NCI-H2196 treated with DMSO at 0.1 percent for 48 hours (cell line): Measurements from ENCODE around the gene KCNRG.
"Not testable (repeated sequence)": the region's sequence is repeated elsewhere in the genome, so short reads cannot be mapped to it uniquely, and the experiment has no call there.

Experiments
- DNase-seq: peaks from one replicate; lab custom pipeline; 2025; ENCODE audit not compliant: unreplicated experiment; lab: John Stamatoyannopoulos, UW

KCNRG gene, protein sequence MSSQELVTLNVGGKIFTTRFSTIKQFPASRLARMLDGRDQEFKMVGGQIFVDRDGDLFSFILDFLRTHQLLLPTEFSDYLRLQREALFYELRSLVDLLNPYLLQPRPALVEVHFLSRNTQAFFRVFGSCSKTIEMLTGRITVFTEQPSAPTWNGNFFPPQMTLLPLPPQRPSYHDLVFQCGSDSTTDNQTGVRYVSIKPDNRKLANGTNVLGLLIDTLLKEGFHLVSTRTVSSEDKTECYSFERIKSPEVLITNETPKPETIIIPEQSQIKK

DNA sequence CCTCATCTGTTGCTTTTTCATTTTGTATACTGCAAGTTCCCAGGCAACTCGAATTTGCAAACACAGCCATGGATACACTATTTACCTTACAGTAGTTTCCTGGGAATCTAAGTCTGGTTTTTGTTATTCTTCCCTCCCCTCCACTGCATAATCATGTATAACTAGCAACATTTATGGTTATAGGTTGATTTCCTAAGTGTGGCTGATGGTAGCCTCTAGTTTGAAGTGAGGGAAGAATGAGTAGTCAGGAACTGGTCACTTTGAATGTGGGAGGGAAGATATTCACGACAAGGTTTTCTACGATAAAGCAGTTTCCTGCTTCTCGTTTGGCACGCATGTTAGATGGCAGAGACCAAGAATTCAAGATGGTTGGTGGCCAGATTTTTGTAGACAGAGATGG lies at the start of gene KCNRG:
Gene KCNRG, plus strand, starts transcription at position 187 of the 400 bp plus-strand sequence. Its CDS starts 50 bp downstream, at position 237.
- no peak for DNase-seq

DNA sequence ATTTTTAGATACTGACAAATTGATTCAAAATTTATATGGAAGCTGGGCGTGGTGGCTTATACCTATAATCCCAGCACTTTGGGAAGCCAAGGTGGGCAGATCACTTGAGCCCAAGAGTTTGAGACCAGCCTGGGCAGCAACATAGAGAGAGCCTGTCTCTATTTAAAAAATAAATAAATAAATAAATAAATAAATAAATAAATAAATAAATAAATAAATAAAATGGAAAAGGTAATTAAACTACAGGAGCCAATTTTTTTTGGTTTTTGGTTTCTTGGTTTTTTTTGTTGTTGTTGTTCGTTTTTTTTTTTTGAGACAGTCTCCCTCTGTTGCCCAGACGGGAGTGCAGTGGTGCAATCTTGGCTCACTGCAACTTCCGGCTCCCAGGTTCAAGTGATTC lies 47.8 kb upstream of the KCNRG start:
- no peak for DNase-seq

DNA sequence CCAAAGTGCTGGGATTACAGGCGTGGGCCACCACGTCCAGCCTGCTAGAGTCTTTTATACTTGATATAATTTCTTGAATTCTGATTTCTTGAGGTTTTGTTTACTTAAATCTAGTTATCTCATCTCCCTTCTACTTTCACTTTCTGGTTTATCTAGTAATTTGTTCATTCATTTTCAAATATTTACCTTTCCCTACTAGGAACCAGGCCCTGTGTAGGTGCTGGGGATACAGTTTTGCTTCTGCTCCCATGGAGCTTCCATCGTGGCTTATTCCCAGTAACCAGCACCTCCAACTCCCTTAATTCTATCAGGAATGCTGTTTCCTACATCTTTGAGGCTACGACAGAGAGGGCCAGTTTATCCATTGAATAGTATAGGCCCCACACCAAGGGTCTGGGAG lies 42.5 kb upstream of the KCNRG start:
- DNase-seq: no peak

DNA sequence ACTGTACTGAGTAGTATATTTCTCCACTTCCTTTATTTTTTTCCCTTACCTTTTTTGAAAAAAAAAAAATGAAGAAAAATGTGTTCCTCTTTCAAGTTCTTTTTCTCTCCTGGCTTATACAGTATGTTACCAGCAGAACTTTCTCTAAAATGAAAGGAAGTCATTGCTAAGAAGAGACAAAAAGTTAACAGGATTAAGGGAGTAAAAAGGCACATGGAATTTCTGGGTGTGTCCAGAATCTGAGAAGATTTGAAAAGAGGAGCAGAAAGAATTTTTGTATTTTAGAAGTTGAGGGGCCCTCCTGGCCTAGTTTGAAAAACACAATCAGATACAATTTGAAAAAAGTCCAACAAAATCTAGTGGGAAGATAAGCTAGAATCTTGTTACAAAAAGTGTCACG lies 39.4 kb upstream of the KCNRG start:
- no peak for DNase-seq

DNA sequence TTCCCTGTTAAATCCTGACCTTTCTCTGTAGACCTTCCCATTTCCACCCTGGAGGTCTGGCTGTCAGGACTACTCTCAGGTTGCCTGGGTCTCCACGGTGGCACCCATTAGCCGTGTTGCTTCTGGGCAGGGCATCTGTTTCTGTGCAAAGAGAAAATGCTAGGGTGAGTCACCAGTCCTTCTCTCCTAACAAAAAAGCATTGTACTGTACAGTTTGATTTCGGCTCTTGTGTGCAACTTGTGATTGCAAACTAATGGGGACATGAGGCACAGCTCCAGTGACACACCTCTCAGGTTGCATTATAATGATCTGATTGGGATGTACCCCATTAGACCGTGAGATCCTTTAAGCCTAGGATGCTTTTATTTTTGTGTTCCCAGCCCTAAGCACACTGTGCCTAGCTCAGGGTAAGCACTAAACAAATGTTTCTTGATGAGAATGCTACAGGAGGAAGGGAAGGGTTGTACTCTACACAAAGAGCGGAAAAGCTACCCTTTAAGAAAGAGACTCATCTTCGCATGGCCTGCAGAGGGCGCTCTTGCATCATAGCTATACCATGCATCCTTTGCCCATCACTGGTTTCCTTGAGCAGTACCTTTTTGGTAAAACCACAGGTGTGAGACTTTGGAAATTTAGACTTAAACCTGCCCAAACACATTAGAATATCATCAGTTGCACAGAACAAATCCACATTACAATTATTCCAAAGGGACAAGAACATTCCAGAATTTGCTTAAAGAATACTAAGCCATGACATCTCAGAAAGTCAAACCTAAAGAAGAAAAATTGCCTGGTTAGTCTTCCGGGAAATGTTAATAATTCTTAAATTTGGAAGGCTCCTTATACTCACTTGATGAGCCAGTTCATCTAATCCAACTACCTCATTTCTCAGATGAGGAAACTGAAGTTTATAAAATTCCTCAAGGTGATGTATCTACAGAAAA lies 38.7 kb upstream of the KCNRG start:
- DNase-seq: no peak

DNA sequence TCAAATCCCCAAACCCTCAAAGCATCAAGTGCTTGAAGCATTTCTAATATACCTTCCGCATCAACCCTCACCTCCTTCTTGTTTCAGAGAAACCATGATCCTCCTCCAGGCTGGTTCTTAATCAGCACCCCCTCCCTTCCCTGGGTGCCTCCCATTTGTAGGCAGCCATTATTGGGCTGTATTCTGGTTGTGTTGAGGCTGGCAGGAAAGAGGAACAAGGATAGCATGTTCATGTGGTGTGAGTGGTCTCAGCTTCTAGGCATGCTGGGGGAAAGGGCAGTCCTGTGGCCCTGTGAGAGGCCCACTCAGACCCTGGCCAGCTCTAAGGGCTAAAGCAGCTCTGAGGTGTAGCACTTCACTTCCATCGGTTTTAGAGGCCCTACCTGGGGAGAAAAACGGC lies 37.3 kb upstream of the KCNRG start:
- DNase-seq: no peak

DNA sequence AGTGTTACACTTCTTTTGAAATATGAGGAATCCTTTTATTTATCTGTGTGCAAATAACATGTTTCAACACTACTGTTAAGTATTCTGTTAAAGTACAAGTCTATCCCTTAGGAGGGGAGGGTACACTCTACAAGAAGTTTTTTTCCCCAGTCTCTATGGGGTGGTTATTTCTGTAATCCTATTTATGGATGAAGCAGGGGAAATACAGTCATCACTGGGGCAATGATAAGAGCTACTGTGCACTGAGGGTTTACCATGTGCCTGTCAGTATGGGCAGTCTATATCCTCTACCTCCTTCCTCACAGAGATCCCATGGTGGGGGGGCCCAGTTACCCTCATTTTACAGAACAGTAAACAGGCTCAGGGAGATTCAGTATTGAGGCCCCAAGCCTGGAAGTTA lies 35.0 kb upstream of the KCNRG start:
- DNase-seq: no peak

DNA sequence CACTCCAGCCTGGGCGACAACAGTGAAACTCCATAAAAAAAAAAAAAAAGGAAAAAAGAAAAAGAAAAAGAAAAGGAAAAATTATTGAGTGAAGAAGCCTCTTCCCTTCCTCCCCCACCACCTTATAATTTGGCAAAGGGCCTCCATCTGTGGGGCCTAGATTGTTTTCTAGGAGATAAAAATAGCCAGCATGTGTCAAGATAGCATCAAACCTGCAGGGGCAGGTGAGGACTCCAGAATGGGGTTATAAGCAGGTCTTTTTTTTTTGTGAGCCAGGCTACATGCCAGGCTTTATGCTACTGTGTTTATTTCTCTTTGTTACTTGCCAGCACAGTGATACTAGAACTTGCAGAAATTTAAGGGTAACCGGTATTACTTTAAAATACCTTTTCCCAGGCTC lies 30.1 kb upstream of the KCNRG start:
- DNase-seq: no peak

DNA sequence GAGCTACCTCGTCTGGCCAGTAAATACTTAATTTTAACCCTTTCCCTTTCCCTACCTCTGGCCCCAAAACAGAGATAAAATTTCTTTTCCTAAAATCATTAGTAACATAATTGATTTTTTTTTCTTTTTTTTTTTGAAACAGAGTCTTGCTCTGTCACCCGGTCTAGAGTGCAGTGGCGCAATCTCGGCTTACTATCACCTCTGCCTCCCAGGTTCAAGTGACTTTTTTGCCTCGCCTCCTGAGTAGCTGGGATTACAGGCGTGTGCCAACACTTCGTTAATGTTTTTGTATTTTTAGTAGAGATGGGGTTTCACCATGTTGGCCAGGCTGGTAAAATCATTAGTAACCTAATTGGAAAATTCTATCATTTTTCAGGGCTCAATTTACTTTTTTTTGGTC lies 28.8 kb upstream of the KCNRG start:
- DNase-seq: no peak

DNA sequence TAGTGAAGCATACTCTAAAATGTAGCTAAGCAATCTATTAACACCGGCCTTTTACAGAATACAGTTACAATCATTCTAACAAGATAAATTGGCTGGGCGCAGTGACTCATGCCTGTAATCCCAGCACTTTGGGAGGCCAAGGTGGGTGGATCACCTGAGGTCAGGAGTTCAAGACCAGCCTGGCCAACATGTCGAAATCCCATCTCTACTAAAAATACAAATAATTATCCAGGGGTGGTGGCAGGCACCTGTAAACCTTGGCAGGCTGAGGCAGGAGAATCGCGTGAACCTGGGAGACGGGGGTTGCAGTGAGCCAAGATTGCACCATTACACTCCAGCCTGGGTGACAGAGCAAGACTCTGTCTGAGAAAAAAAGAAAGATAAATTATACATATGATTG lies 24.6 kb upstream of the KCNRG start:
- DNase-seq: not testable (repeated sequence)

DNA sequence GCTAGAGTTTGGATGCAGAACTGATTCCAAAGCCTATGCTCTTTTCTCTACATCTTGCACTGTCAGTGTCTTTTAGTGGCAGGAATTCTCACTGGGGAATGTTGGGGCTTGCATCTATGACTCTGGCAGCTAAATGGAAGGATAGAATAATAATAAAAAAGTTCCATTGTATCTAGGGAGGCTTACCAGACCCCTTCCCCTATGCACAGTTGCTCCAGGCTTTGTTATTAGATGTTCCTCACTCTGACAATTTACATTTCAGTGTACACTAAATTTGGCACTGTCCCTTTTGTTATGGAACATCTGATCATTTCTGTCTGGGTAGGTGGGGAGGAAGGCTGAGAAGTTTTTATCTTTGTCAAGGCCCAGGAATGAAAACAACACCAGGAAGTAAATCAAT lies 22.1 kb upstream of the KCNRG start:
- no peak for DNase-seq

DNA sequence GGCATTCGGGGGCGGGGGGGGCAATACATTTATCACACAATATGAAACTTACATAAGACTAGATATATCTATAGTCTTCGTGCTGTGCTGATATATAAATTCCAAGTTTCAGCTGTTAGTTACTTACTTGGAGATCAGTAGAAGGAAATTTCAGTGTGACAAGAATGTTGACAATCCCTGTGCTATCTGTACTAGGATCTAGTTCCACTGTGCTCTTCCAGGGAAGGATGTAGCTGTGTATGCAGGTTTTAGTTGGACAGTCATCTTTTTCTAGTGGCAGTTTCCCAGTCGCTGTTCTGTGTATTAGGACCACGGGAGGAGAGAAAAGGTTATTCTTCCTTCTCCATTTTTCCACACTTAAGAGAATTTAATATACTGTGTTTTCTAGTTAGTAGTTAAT lies 21.6 kb upstream of the KCNRG start:
- no peak for DNase-seq

DNA sequence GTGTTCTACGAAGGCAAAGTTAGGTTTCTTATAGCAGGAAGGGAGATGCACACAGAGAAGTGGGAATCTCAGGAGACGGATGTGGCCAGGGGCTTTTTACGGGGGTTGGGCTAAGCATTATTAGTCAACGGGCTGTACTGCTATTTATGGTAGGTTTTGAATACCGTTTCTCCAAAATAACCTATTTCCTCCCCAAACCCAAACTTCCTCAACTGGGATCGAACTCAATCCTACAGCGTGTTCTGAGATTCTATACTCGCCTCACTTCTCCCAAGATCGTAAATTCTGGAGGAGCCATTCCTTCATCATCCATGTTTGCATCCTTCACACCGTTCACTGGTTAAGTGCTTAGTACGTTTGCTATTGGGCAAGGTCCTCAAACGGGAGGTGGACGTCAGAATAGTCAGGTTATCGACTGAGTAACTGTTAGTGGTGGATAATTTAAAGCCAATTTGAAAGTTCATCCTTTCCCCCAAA lies 19.6 kb upstream of the KCNRG start:
- no peak for DNase-seq

DNA sequence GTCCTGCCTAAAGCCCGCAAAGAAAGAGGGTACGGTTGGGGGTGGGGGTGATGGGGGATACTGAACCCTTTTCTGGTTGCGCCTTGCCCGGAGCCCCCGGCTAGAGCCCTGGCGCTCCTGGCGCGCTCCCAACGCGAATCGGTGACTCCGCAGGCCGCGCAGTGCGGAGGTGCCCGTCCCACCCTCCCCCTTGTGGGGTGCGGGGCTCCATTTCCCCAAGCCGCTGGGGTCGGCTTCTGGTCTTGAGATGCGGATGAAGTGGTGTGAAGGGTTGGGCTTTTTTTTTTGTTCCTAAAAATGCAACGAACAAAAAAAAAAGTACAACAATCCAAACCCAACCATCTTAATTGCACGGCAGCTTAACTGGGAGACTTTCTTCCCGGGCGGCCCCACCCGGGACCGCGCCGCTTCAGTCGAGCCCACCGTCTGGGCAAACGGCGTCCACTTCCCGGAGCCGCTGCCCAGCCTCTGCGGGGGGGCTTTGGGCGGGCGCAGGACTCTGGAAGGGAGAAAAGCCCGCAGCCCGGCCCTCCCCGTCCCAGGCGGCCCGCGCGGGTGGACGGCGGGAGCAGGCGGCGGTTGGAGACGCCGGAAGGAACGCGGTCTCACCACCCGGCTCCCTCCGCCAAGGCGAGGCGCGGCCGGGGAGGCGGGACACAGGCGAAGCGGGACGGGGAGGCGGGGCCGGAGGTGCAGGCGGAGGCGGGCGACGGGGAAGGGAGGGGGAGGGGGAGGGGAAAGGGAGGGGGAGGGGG lies 18.9 kb upstream of the KCNRG start:
- peak; percentile 49 for DNase-seq

DNA sequence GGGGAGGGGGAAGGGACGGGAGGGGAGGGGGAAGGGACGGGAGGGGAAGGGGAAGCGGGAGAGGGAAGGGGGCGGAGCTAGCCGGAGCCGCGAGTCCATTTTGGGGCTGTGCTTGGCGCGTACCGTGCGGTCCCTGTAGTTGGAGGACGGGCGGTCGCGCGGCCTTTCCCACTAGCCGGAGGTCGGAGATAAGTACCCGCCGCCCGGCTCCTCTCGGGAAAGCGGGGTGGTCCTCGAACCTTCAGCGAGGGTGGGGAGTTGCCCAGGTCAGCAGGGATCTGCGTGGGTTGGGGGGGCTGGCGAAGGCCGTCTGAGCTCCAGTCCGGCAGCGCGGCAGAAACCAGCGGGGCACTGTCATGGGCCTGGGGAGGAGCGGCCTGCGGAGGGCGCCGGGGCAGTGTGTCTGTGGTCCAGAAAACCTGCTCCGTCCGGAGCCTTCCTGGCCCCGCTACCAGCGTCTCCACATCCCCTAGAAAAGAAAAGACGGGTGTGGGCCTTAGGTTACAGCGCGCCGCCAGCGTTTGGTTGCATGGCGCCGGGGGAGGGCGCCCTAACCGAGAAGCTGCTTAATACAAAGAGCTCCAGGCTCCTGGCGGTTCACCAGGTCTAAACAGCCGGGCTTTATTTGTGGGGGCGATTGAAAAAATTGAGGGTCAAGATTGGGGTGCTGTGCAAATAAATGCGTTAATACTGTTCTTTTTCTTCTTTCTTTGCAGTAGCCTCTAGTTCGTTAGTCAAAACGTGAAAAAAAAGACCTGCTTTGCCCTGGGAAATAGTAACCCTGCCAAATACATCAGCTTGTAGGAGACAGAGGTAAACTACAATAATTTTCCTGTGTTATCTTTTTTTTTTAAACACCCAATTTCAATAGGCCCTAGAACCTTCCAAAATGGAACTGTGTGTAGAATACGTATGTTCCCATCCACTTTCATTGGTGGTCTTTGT lies 18.0 kb upstream of the KCNRG start, which contains the start of gene TRIM13:
Gene TRIM13, plus strand, starts transcription at position 92 of the 945 bp plus-strand sequence. CDS start 14,899 bp downstream, outside the sequence.
- peak; percentile 49 for DNase-seq

DNA sequence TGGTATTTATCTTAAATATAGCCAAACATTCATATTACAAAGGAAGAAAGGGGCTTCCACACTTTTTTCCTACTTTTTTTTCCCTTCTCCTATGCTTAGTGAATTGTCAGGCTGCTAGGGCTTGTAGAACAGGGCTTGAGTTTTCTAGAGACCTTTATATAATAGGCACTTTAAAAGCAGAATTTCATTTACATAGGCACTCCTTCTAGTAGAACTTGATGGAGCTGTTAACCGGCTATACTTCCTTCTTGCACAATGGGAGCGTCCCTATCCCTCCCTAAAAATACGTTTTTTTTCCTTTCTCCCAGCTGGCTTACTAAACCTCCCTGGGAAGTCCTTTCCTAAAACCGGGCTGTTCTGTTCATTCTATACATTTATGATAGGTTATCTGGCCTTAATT lies 17.3 kb upstream of the KCNRG start:
- DNase-seq: no peak

DNA sequence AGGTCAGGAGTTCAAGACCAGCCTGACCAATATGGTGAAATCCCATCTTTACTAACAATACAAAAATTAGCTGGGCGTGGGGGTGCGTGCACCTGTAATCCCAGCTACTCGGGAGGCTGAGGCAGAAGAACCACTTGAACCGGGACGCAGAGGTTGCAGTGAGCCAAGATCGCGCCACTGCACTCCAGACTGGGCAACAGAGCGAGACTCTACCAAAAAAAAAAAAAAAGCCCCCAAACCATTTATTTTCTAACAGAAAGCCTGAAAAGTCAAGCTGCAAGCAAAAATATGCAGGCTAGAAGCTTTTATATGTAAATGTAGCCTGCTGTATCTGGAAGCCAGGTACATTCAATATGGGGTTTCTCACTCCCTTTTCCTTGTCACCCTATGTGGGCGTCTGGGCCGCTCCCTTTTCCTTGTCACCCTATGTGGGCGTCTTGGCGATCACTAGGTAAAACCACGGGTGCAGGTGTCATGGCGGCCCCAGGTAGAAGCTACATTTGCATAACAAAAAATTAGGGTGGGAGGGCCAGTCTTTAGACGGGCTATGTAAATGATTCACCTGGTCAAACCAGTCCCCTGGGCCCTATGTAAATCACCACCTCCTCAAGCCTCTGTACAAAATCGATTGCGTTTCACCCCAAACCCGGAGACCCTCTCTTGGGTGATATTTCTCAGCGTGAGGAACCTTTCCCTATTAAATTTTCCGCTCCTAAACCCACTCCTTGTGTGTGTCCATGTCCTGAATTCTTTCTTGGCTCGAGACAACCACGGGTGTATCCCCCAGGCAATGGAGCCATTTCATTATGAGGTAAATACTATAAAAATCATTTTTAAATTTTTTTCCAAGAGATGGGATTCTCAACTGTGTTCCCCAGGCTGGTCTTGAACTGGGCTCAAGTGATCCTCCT lies 16.3 kb upstream of the KCNRG start:
- no peak for DNase-seq

DNA sequence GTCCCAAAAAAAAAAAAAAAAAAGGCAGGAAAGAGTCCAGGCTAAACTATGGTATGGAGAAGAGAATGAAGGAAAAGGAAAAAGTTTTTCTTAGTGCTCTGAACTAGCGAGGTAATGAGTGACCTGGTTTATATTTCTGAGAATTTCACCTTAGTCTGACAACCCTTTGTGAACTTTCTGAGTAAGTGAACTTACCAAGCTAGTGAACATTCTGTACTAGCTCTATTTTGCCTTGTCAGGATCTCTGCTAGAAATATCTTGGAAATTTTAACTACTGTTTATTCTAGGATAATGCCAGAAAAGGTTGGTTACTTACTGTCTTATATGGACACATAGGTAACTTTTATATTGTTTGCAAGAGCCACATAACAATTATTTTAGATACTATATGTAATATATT lies 14.0 kb upstream of the KCNRG start:
- no peak for DNase-seq

DNA sequence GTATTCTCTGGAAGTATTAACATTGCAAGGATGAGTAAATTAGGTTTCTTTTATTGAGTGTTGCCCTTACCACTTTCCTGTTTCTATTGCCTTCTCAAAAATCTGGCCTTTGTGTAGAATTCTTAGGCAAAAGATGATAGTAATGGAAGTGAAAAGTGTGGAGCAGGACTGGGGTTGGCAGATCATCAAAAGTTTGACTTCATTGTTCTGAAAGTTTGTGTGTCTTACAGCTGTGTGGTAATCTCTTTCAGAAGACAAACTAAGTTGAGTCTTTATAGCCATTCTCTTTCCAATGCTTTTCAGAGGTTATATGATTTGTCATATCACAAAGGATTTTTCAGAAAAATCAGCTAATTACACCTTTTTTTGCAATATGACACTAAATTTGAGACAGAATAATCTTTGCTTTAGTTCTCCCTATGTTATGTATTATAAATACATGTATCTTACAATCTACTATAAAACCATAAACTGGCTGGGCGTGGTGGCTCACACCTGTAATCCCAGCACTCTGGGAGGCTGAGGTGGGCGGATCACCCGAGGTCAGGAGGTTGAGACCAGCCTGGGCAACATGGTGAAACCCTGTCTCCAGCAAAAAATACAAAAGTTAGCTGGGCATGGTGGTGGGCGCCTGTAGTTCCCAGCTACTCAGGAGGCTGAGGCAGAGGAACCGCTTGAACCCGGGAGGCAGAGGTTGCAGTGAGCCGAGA lies 8.7 kb upstream of the KCNRG start:
- DNase-seq: no peak
